A549 treated with ZK216348 at 1 μM for 4 hours (cell line): ENCODE measurements around the gene GLIPR1L1. TPM values are rescaled to one million over a fixed set of nuclear protein-coding genes. Genes with fewer than 3 reads are reported as not detected.

Experiments
- total RNA-seq: library from RNA; stranded (reverse); fragments of 200-300 nt; extraction: Qiagen RNA extraction; gene quantifications from 5 replicates; pipeline ENCODE4 v1.2.3, GENCODE V29; 2022; ENCODE audit warnings: low read depth

GLIPR1L1 gene
- not detected in 5 replicates for total RNA-seq

GRCh38 chr12:75334384-75335030 lies at the start of gene GLIPR1L1:
TSS of gene GLIPR1L1 (plus strand) at chr12:75334670. CDS start at chr12:75334729, 59 bp downstream.

GRCh38 chr12:75329918-75330826 lies 4.3 kb upstream of the GLIPR1L1 start, which contains the start of gene CAPS2:
TSS of gene CAPS2 (minus strand) at chr12:75330324. CDS start at chr12:75326498, 3,826 bp downstream.

GRCh38 chr12:75390899-75391538 lies 56.5 kb downstream of the GLIPR1L1 start, which contains the start of gene GLIPR1L2:
TSS of gene GLIPR1L2 (plus strand) at chr12:75391089. CDS start at chr12:75391117, 28 bp downstream.

Other genes starting within 250 kb of the GLIPR1L1 start
- gene KCNC2, start 124.8 kb upstream of the GLIPR1L1 start, total RNA-seq: not detected in 5 replicates
- 1.0 to 1.6 TPM (median 1.1 TPM) in 5 replicates for gene CAPS2, start 4.3 kb upstream of the GLIPR1L1 start, total RNA-seq
- gene GLIPR1L2, start 56.4 kb downstream of the GLIPR1L1 start, total RNA-seq: 0.12 to 0.22 TPM (median 0.12 TPM) in 3 of 5 replicates, not detected in the others
- 23.6 to 31.6 TPM (median 30.9 TPM) in 5 replicates for gene GLIPR1, start 146.1 kb downstream of the GLIPR1L1 start, total RNA-seq
- gene KRR1, start 176.9 kb downstream of the GLIPR1L1 start, total RNA-seq: 56.9 to 108 TPM (median 61.4 TPM) in 5 replicates